HG03457 (cell line): ENCODE results near the gene CHRM4.

Experiments
- ATAC-seq: cut with Tn5 transposase; IDR thresholded peaks from one replicate; pipeline ENCODE4 v1.9.1; 2021; ENCODE audit warnings: moderate number of reproducible peaks; ENCODE audit not compliant: unreplicated experiment

Gene CHRM4

DNA sequence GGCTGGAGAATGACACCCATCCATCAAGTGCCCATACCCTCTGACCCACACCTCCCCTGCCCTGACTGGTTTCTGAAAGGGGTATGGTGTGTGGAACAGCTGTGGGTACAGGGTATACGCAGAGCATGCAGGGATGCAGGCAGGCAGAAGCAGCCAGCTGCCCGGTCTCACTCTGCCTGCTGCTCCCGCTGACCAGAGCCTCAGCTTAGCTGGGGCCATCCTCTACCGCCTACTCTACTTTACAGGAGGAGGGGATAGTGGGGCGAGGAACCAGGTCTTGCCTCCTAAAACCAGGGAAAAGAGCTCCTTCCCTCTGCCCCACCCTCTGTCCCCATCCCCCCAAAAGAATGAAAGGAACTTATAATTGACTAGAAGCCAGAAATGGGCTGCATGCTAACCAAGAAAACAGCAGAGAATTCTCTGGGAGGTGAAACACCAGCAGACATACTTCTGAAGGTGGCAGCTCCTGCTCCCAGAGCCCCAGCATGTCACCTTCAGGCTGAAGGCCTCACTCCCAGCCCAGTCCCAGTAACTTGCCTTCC, 13.0 kb upstream of the CHRM4 start:
- ATAC-seq: no peak

- no peak for ATAC-seq
Measured at GRCh38 chr11:46402957-46403902, 11.7 kb upstream of the CHRM4 start.

DNA sequence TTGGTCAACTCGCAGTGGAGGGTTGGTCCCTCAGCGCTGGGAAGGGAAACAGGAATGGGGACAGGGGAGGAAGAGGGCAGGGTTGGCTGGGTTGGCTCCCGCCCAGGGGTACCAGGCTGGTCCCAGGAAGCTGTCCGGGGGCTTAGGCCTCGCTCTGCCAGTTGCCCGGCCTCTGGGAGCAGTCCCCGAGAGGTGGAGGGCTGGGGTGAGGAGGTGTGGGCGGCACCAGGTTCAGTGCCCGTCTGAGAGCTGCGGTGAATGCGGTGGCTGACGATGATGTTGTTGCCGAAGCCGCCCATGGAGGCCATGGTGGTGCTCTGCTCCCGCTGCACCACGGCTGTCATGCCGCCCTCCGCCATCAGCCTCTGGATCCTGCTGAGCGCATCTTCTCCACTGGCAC, 6.0 kb upstream of the CHRM4 start:
- ATAC-seq: no peak

DNA sequence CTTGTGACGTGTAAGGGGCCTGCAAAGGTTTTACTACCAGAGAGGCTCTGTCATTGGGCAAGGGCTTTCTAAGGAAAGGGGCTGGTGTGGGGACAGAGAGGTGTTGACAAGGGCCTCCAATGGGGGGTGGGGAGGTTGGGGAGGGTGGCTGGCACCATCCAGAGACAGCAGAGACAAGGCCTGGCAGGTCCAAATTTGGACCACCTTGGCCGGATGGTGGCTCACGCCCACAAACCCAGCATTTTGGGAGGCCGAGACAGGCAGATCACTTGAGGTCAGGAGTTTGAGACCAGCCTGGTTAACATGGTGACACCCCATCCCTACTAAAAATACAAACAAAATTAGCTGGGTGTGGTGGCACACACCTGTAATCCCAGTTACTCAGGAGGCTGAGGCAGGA, 2.2 kb upstream of the CHRM4 start:
- ATAC-seq: no peak

DNA sequence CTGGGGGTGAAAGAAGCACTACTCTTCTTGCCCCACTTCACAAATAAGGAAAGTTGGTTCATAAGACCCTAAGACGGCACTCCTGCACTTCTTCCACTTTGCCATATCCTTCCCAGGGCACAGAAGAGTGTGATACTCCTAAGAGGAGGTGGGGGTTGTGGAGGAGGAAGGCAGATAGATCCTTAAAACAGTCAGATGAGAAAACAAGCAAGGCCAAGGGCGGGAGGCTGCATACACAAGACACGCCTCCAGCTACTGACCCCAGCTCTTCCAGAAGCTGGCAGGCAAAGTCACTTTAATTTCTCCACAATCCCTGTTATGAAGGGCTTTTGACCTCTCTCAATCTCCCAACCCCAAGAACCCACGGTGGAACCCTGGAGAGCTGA, 1.6 kb upstream of the CHRM4 start:
- ATAC-seq: no peak

GRCh38 chr11:46392421-46393230, 1.1 kb upstream of the CHRM4 start:
- ATAC-seq: no peak

- ATAC-seq: no peak
Measured at GRCh38 chr11:46391186-46391577, 394 bp downstream of the CHRM4 start.

DNA sequence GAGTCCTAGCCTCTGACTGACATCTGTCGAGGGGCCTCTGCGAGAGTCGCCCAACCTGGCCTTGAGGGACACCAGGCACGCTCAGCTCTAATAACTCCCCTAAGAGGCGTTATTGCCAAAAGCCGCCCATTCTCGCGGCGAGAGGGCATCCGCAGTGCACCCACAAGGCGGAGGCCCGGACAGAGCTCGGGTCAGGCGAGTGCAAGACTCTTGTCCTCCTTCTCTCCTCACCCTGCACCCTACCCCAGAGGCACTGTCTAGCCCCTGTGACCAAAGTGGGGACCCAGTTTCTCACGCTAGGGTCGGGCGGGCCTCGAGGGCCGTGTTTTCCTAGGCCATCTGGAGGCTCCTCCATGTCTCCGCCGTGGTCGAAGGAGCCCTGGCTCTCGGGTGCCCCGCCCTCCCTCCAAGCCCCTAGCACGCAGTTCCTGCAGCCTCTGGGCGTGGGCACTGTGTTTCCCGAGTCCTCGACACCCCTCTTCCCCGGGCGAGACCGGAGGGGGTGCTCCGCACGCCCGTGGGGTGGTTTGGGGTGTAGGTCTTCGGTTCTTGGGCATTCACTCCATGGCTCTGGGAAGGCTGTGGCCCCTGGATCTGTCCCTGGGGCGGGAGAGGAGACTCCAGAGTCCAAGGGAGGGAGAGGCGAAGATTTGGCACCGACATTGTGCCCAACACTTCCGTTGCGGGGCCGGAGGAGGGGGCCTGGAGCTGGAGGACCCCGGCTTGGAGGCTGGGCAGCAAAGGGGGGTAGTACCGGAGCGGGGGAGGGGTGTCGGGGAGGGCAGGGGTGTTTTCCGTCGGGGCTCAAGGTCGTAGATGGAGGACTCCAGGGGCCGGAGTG, 1.0 kb downstream of the CHRM4 start:
- ATAC-seq: no peak

DNA sequence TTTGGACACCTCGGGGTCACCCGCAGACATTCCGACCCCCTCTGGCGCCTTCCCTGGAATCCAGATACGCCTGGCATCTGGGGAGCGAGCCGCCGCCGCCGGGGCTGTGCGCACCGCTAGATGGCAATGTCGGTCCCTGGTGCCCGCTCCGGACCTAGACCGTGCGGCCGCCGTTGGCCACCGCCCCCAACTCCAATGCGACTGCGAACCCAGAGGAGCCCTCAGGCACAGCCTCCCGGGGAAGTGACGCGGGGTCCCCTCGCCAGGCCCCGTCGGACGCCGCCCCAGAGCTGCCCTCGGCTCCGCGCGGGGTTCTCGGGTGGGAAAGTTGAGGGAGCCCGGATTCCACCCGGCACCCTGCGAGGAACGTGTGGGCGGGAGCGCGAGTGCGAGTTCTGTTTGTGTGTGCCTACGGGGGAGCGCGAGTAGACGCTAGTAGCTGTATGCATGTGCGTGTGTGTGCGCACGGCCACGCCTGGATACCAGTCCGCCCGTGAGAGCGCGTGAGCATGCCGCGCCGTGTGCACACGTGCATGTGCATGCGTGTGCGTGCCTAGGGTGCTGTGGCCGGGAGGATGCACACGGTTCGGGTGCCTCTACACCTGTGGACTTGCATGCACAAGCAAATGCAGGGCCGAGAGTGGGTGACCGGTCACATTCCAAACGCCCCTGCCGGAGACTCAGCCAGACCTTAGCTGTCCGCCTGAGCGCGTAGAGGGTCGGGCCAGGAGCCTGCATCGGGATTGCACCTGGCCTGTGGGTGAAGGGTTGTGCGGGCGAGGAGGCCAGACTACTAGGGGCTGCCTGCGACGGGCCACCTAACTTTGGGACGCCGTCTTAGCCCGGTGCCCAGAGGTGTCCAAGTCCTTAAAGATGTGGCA, 1.9 kb downstream of the CHRM4 start:
- no peak for ATAC-seq

DNA sequence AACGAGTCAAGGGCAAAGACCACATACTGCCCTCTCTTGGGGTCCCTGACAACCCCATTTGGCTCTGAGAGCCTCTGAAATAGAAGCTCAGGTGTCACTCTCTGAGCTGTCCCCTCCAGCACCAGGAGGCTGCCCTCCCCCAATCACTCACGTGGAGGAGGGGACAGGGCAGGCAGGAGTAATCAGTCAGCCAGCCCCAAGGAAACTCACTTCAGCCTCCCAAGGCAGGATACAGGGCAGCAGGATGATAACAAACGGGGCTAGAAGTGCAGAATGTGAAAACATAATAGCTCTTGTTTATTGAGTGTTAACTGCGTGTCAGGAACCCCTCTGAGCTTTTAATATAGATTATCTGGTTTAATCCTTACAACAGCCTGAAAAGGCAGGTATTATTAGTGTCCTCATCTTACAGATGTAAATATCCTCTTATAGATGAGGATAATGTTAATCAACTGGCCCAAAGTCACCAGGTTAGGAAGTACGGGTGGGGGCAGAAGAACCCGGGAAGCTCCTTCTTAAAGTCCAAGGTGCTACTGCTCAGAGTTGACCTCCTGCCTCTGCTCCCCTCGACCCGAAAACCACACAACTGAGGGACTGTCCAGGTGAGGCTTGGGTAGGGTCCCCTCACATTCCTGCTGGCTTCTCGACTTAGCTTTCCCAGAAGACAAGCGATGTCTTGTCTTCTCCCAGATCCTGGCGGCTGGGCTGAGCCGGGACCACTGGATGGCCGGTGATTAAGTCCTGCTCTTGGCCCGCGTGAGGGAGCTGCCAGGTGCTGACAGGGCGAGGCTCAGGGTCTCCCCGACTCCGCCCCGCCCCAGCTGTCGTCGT, 2.7 kb downstream of the CHRM4 start:
- ATAC-seq: no peak

GRCh38 chr11:46387919-46388618, 3.5 kb downstream of the CHRM4 start:
- no peak for ATAC-seq

- ATAC-seq: no peak
Measured at GRCh38 chr11:46387456-46387855, 4.1 kb downstream of the CHRM4 start.

GRCh38 chr11:46386674-46387073, 4.9 kb downstream of the CHRM4 start:
- no peak for ATAC-seq

DNA sequence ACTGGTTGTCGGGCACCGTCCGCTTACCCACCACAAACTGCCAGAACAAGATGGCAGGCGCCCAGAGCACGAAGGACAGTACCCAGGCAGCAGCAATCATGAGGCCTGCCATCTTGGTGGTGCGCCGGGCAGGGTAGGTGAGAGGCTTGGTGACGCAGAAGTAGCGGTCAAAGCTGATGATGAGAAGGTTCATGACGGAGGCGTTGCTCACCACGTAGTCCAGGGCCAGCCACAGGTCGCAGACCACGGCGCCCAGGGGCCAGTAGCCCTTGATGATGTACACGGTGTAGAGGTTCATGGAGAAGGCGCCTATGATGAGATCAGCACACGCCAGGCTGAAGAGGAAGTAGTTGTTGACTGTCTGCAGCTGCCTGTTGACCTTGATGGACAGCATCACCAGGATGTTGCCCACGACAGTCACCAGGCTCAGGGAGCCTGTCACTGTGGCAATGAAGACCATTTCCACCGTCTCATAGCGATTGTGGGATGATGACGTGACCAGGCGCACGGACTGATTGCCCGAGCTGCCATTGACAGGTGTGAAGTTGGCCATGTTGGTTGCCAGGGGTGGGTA, 5.5 kb downstream of the CHRM4 start:
- no peak for ATAC-seq

DNA sequence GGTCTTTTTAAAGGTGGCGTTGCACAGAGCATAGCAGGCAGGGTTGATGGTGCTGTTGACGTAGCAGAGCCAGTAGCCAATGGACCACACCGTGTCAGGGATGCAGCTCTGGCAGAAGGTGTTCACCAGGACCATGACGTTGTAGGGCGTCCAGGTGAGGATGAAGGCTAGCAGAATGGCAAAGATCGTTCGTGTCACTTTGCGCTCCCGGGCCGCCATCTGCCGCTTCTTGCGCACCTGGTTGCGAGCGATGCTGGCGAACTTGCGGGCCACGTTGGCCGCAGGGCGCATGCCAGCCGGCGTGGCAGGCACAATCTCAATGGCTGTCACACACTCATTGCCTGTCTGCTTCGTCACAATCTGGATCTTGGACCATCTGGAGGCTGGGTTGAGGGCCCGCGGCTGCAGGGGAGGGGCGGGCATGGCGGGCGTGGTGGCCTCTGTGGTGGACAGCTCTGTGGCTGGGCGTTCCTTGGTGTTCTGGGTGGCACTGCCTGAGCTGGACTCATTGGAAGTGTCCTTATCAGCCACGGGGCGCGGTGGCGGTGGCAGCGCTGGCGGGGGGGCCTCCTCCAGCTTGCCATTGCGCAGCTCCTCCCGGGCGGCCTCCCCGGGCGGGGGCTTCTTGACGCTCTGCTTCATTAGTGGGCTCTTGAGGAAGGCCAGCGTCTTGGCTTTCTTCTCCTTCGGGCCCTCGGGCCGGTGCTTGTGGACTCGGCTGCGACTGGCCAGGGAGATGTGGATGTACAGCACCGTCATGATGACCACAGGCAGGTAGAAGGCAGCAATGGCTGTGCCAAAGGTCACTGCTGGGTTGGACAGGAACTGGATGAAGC, 6.2 kb downstream of the CHRM4 start:
- no peak for ATAC-seq

DNA sequence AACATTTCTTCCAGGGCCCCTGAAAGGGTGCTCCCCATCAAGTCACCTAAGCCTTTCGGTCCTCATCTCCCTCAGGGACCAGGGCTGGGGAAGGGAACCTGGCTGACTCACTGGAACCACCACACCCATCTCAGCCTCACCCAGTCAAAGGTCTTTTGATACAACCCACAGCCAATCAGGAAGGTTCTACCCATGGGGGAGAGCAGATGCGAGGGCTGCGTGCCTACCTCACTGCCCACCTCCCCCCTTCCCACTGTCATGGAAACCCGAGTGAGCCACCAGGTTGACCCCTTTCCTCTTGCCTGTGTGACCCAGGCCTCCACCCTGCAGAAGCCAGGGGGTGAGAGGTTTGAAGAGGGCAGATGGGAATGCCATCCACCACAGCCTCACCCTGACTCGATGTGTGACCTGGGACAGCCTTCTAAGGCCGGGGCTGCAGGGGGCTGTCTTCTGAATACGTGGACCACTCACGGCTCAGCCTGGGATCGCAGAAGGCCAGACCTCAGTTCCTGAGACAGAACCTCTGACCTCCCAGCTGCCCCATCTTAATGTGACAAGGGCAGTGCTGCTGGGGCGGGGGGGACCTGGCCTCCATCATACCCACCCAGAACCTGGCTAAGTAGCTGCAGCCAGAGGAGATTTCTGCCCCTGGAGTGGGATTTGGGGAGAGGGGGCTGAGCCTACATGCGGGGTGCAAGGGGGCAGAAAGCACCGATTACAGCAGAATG, 7.4 kb downstream of the CHRM4 start:
- no peak for ATAC-seq

DNA sequence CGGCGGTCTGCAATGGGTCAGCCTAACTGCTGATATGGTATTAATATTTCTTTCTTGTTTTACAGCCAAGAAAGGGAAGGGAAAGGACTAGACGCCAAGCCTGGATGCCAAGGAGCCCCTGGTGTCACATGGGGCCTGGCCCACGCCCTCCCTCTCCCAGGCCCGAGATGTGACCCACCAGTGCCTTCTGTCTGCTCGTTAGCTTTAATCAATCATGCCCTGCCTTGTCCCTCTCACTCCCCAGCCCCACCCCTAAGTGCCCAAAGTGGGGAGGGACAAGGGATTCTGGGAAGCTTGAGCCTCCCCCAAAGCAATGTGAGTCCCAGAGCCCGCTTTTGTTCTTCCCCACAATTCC, 8.2 kb downstream of the CHRM4 start:
- no peak for ATAC-seq
